Hepatocyte (in vitro differentiated cells): ENCODE results near the gene ADGRL3. TPM values are rescaled to one million over a fixed set of nuclear protein-coding genes. Genes with fewer than 3 reads are reported as not detected.

Source experiments
- DNase-seq: peaks from one replicate; pipeline ENCODE4 v3.0.0-alpha.2; 2016; ENCODE audit warnings: low spot score
- H2AFZ ChIP-seq: fragments of 200-600 bp; sonication (generic); 2 replicates; pipeline ENCODE4 v1.6.0; 2016; ENCODE audit warnings: antibody characterized with exemption, mild to moderate bottlenecking
- H3K27ac ChIP-seq: fragments of 200-600 bp; sonication (generic); 2 replicates; pipeline ENCODE4 v1.5.1; 2016; ENCODE audit warnings: mild to moderate bottlenecking
- H3K27me3 ChIP-seq: fragments of 200-600 bp; sonication (generic); 2 replicates; pipeline ENCODE4 v1.6.1; 2016
- H3K36me3 ChIP-seq: fragments of 200-600 bp; sonication (generic); replicated peaks from 2 replicates; pipeline ENCODE4 v1.5.1; 2016; ENCODE audit warnings: low read depth; ENCODE audit not compliant: insufficient read depth
- H3K4me1 ChIP-seq: fragments of 200-600 bp; sonication (generic); 2 replicates; pipeline ENCODE4 v1.5.1; 2016; ENCODE audit warnings: mild to moderate bottlenecking, moderate library complexity; ENCODE audit not compliant: insufficient read depth
- H3K4me2 ChIP-seq: fragments of 200-600 bp; sonication (generic); 2 replicates; pipeline ENCODE4 v1.6.0; 2016
- H3K4me3 ChIP-seq: fragments of 200-600 bp; sonication (generic); 2 replicates; pipeline ENCODE4 v1.5.1; 2016; ENCODE audit warnings: mild to moderate bottlenecking
- H3K79me2 ChIP-seq: fragments of 200-600 bp; sonication (generic); 2 replicates; pipeline ENCODE4 v1.6.0; 2017; ENCODE audit warnings: mild to moderate bottlenecking
- H3K9me2 ChIP-seq: fragments of 200-600 bp; sonication (generic); replicated peaks from 2 replicates; pipeline ENCODE4 v1.6.0; 2017; ENCODE audit warnings: mild to moderate bottlenecking; ENCODE audit not compliant: insufficient read depth
- H3K9me3 ChIP-seq: fragments of 200-600 bp; sonication (generic); 2 replicates; pipeline ENCODE4 v1.5.1; 2016; ENCODE audit warnings: low read depth, mild to moderate bottlenecking
- H4K20me1 ChIP-seq: fragments of 200-600 bp; sonication (generic); 2 replicates; pipeline ENCODE4 v1.6.0; 2016; ENCODE audit warnings: mild to moderate bottlenecking; ENCODE audit not compliant: insufficient read depth, poor library complexity, severe bottlenecking
- EZH2 ChIP-seq: fragments of 200-600 bp; sonication (generic); IDR thresholded peaks from 2 replicates; pipeline ENCODE4 v1.6.1; 2016; ENCODE audit warnings: antibody characterized with exemption, mild to moderate bottlenecking, borderline replicate concordance
- EZH2phosphoT487 ChIP-seq: fragments of 200-600 bp; sonication (generic); IDR thresholded peaks from one replicate; pipeline ENCODE4 v1.6.1; 2018; ENCODE audit warnings: antibody characterized with exemption, mild to moderate bottlenecking, low read depth, moderate library complexity; ENCODE audit not compliant: unreplicated experiment, severe bottlenecking
- WGBS: methylation state at CpG from one replicate; pipeline ENCODE4 v1.1.6; 2016; ENCODE audit warnings: low lambda C conversion rate; ENCODE audit errors: missing lambda C conversion rate; 5-methylcytosine and 5-hydroxymethylcytosine counted together
- polyA plus RNA-seq: library from polyadenylated mRNA; unstranded; fragments of >200 nt; fragmentation: Nextera tagmentation; extraction: Ambion mirVana; gene quantifications from 2 replicates; pipeline ENCODE4 v1.2.1, GENCODE V29; 2016
- total RNA-seq: library from RNA; depleted of rRNA; stranded (reverse); fragments of >200 nt; gene quantifications from 2 replicates; pipeline ENCODE4 v1.2.3, GENCODE V29; 2014
- TF ChIP-seq, protein P1 (sequence below): fragments of 200-600 bp; sonication (generic); IDR thresholded peaks from 2 replicates; pipeline ENCODE4 v1.5.1; 2016; ENCODE audit warnings: antibody characterized with exemption, mild to moderate bottlenecking; ENCODE audit not compliant: poor library complexity

ADGRL3 gene
- total and polyA plus RNA-seq, 2 experiments from 2014 or later, result 4.4 to 21.2 TPM

DNA sequence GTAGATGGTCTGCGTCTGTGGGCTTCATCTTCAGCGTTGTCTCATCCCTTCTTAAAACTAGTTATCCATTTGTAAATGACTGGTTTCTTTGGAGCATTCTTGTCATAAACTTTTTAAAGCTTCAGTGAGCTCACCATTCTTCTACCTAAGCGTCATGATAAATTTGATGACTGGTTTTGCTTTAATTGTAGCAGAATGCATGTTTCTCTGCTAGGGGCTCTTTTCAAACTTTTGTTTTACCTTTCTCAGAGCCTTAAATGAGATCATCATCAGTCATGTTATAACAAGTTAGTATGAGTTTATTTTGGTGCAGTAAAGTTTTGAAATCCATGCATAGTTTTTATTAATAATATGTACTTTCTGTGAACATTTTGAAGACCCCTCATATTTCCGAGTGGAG is 6.3 kb upstream of the ADGRL3 start:
- peaks cover 10% of the 10 kb centered on the region for H3K27me3 ChIP-seq
- H2AFZ ChIP-seq, result no peak overlapping the region
- H3K4me2 ChIP-seq, result no peak overlapping the region
- H3K4me1 ChIP-seq, result no peaks in the 10 kb centered on the region
- H4K20me1 ChIP-seq, result no peaks in the 10 kb centered on the region
- no peaks in the 10 kb centered on the region for H3K79me2 ChIP-seq
- H3K27ac ChIP-seq, result no peak overlapping the region
- no peaks in the 10 kb centered on the region for H3K36me3 ChIP-seq
- H3K4me3 ChIP-seq, result no peak overlapping the region
- no peak for DNase-seq
- H3K9me2 ChIP-seq, result no peaks in the 10 kb centered on the region
- TF ChIP-seq EZH2phosphoT487 (no peak), EZH2 (no peak)
- TF ChIP-seq, protein P1, sequence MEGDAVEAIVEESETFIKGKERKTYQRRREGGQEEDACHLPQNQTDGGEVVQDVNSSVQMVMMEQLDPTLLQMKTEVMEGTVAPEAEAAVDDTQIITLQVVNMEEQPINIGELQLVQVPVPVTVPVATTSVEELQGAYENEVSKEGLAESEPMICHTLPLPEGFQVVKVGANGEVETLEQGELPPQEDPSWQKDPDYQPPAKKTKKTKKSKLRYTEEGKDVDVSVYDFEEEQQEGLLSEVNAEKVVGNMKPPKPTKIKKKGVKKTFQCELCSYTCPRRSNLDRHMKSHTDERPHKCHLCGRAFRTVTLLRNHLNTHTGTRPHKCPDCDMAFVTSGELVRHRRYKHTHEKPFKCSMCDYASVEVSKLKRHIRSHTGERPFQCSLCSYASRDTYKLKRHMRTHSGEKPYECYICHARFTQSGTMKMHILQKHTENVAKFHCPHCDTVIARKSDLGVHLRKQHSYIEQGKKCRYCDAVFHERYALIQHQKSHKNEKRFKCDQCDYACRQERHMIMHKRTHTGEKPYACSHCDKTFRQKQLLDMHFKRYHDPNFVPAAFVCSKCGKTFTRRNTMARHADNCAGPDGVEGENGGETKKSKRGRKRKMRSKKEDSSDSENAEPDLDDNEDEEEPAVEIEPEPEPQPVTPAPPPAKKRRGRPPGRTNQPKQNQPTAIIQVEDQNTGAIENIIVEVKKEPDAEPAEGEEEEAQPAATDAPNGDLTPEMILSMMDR, result no peak
- H3K9me3 ChIP-seq, result no peaks in the 10 kb centered on the region
- 96% methylated on average over 4 of the region's 4 CpGs for WGBS

DNA sequence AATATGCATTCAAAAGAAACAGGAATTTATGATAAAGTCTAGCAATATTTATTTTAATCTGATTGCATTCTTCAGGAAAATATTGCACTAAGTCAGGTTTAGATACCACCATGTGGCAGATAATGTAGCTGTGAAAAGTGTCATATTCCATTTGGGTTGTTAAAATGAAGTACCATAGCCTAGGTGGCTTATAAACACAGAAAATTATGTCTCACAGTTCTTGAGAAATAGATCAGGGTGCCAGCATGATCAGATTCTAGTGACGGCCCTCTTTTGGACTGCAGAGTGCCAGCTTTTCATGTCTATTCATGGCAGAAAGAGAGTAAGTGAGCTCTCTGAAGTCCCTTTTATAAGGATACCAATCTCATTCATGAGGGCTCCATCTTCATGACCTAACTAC is 5.6 kb upstream of the ADGRL3 start:
- H3K36me3 ChIP-seq, result no peaks in the 10 kb centered on the region
- 83% methylated on average over 1 of the region's 1 CpG for WGBS
- no peak for DNase-seq
- H3K4me1 ChIP-seq, result no peaks in the 10 kb centered on the region
- no peak overlapping the region for H3K27ac ChIP-seq
- H3K9me2 ChIP-seq, result no peaks in the 10 kb centered on the region
- H2AFZ ChIP-seq, result no peak overlapping the region
- H3K79me2 ChIP-seq, result no peaks in the 10 kb centered on the region
- no peak overlapping the region for H3K4me3 ChIP-seq
- H3K27me3 ChIP-seq, result peaks cover 17% of the 10 kb centered on the region
- no peaks in the 10 kb centered on the region for H3K9me3 ChIP-seq
- H4K20me1 ChIP-seq, result no peaks in the 10 kb centered on the region
- TF ChIP-seq, protein P1, result no peak
- TF ChIP-seq EZH2phosphoT487 (no peak), EZH2 (no peak)
- no peak overlapping the region for H3K4me2 ChIP-seq

DNA sequence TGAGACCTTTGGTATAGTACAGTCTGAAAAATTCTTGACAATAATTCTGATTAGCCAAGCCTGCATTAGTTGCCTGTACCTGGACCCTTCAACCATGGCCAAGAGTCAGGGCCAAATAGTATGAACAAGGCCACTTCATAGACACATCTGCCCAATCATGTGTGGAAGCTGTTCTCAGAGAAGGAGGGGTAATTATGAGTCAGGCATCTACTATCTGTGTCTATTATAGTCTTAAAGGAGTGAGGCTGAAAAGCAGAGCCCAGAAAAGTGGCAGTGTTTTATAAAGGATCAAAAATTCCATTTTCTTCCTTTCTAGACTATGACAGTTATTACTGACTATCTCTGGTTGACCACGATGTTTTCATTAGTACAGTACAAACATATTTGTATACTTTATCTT is 5.0 kb upstream of the ADGRL3 start:
- Histone ChIP-seq H3K27me3 (peaks cover 21% of the 10 kb centered on the region), H3K4me2 (no peak overlapping the region), H4K20me1 (no peaks in the 10 kb centered on the region), H3K9me3 (no peaks in the 10 kb centered on the region), H2AFZ (no peak overlapping the region), H3K4me3 (no peak overlapping the region), H3K36me3 (no peaks in the 10 kb centered on the region), H3K4me1 (no peaks in the 10 kb centered on the region), H3K79me2 (no peaks in the 10 kb centered on the region), H3K27ac (no peak overlapping the region), H3K9me2 (no peaks in the 10 kb centered on the region)
- DNase-seq, result no peak
- TF ChIP-seq EZH2 (no peak), EZH2phosphoT487 (no peak)
- TF ChIP-seq, protein P1, result no peak
- WGBS, result 64% methylated on average over 1 of the region's 1 CpG

DNA sequence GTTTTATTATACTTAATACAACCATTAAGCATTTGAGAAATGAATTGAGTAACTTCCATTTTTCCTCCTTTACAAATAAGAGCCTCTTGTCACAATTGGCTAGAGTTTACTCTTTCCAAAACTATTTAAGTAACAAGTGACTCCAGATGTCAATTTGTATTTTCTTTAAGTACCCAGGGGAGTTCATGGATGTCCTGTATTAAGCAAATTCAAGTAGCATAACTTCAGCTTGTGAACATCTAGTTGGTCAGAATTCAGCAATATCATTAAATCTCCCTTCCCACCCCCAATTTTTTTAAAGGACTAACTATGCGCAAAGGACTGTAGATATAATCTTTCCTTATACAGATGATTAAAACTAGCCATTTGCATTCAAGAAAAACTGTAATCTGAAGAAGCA is 1.4 kb upstream of the ADGRL3 start:
- Histone ChIP-seq H3K9me2 (no peaks in the 10 kb centered on the region), H4K20me1 (peaks cover 3% of the 10 kb centered on the region), H3K36me3 (no peaks in the 10 kb centered on the region), H3K4me2 (no peak overlapping the region), H3K4me3 (no peak overlapping the region), H2AFZ (no peak overlapping the region), H3K4me1 (no peaks in the 10 kb centered on the region), H3K79me2 (peaks cover 25% of the 10 kb centered on the region), H3K27ac (no peak overlapping the region), H3K9me3 (no peaks in the 10 kb centered on the region), H3K27me3 (peaks cover 30% of the 10 kb centered on the region)
- 91% methylated on average over 1 of the region's 1 CpG for WGBS
- TF ChIP-seq EZH2 (no peak), EZH2phosphoT487 (no peak)
- DNase-seq, result no peak
